Cardiac fibroblast (primary cell): ENCODE data around the gene NSMF.
"Not testable (repeated sequence)": the region's sequence is repeated elsewhere in the genome, so short reads cannot be mapped to it uniquely, and the experiment has no call there.

ENCODE experiments used
- DNase-seq, 2 donors: peaks; one replicate each; pipeline versions ENCODE4 v3.0.0 to v3.0.0-alpha.2; 2010; ENCODE audit warnings: low read depth in 2 of 2
- H3K4me3 ChIP-seq, 2 donors: replicated peaks in 1 of 2; 1 replicate in 1 of 2; 2 replicates in 1 of 2; pipeline ENCODE4 v1.5.1; 2011; ENCODE audit warnings: low read depth in 2 of 2, low read length in 2 of 2, mild to moderate bottlenecking in 2 of 2, moderate library complexity in 1 of 2
- CTCF ChIP-seq: IDR thresholded peaks from one replicate; pipeline ENCODE4 v1.5.1; 2011; ENCODE audit warnings: low read depth, mild to moderate bottlenecking, low read length, inconsistent platforms

Gene NSMF

GRCh38 chr9:137452006-137452760, 7.0 kb downstream of the NSMF start:
- no peak for TF ChIP-seq CTCF
- no peak for DNase-seq

GRCh38 chr9:137451264-137452005, 7.7 kb downstream of the NSMF start:
- not testable (repeated sequence) for DNase-seq, H3K4me3 ChIP-seq

More at GRCh38 chr9:137452006-137452760, 7.0 kb downstream of the NSMF start:
- no peak overlapping the region for H3K4me3 ChIP-seq

- H3K4me3 ChIP-seq, DNase-seq: not testable (repeated sequence)
These were observed 8.5 kb downstream of the NSMF start for GRCh38 chr9:137450539-137451222.

- H3K4me3 ChIP-seq, result no peak overlapping the region
These were observed 9.1 kb downstream of the NSMF start for GRCh38 chr9:137449931-137450538.

GRCh38 chr9:137449081-137449844, 9.9 kb downstream of the NSMF start:
- DNase-seq, result no peak
- no peak for TF ChIP-seq CTCF
- no peak overlapping the region for H3K4me3 ChIP-seq

More at GRCh38 chr9:137449931-137450538, 9.1 kb downstream of the NSMF start:
- no peak for DNase-seq
- no peak for TF ChIP-seq CTCF

GRCh38 chr9:137448602-137448962, 10.6 kb downstream of the NSMF start:
- TF ChIP-seq CTCF, result no peak
- H3K4me3 ChIP-seq, result no peak overlapping the region
- DNase-seq, result no peak
